Measurements from ENCODE around the gene RIC3. TPM values are rescaled to one million over a fixed set of nuclear protein-coding genes. Genes with fewer than 3 reads are reported as not detected.
A peak's percentile ranks its signal among the peaks of the same experiment; 100 is the strongest.

Gene RIC3
- total RNA-seq, 1 donor from 2014 or later: 8.9 TPM

DNA sequence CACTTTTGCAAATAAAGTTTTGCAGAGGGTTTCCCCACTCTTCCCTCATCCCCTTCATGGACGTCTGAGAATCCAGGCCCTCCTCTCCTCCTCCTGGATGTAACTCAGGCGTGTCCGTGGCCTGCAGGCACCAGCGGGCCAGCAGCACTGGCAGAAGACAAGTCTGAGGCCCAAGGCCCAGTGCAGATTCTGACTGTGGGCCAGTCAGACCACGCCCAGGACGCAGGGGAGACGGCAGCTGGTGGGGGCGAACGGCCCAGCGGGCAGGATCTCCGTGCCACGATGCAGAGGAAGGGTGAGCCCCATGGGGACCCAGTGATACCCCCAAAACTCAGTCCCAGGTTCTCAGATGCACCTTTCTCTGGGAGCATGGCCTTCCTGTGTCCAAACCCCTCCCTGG lies 73.5 kb downstream of the RIC3 start:
- no peak for DNase-seq (ENCODE audit: low read depth, low spot score)
- TF ChIP-seq, protein P1, sequence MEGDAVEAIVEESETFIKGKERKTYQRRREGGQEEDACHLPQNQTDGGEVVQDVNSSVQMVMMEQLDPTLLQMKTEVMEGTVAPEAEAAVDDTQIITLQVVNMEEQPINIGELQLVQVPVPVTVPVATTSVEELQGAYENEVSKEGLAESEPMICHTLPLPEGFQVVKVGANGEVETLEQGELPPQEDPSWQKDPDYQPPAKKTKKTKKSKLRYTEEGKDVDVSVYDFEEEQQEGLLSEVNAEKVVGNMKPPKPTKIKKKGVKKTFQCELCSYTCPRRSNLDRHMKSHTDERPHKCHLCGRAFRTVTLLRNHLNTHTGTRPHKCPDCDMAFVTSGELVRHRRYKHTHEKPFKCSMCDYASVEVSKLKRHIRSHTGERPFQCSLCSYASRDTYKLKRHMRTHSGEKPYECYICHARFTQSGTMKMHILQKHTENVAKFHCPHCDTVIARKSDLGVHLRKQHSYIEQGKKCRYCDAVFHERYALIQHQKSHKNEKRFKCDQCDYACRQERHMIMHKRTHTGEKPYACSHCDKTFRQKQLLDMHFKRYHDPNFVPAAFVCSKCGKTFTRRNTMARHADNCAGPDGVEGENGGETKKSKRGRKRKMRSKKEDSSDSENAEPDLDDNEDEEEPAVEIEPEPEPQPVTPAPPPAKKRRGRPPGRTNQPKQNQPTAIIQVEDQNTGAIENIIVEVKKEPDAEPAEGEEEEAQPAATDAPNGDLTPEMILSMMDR (conservative IDR thresholded peaks at IDR 0.05): no peak
- H3K27me3 Mint-ChIP-seq (ENCODE audit: low read depth): no peaks in the 10 kb centered on the region
- H3K9me3 Mint-ChIP-seq: no peaks in the 10 kb centered on the region
- H3K4me3 Mint-ChIP-seq: no peak overlapping the region
- H3K36me3 Mint-ChIP-seq (ENCODE audit: low read depth): peaks cover 2% of the 10 kb centered on the region
- H3K27ac Mint-ChIP-seq (ENCODE audit: unreplicated experiment): no peak overlapping the region
- H3K4me1 Mint-ChIP-seq: peaks cover 5% of the 10 kb centered on the region

DNA sequence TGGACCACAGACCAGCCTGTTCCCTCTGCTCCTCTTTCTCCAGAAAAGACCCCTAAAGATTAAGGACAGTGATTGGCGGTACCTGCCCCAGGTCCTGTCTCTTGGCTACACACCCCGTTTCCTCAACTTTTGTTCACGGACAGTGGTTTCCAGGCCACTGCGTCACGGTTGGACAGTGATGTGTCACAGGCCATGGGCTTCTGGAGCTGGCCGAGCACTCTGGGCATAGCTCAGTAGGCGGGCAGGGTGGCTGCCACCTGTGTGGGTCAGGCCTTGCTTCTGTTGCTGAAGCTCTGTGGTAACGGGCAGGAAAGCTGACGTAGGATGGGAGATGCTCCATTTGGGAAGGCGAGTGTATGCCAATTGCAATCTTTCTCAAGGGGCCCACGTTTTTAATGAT lies 74.2 kb downstream of the RIC3 start:
- Mint-ChIP-seq H3K4me3 (no peak overlapping the region), H3K36me3 (ENCODE audit: low read depth) (peaks cover 2% of the 10 kb centered on the region), H3K27ac (ENCODE audit: unreplicated experiment) (peak overlapping the region; percentile 57), H3K9me3 (no peaks in the 10 kb centered on the region), H3K27me3 (ENCODE audit: low read depth) (no peaks in the 10 kb centered on the region), H3K4me1 (peaks cover 5% of the 10 kb centered on the region)
- DNase-seq (ENCODE audit: low read depth, low spot score): no peak
- TF ChIP-seq, protein P1 (conservative IDR thresholded peaks at IDR 0.05): no peak

DNA sequence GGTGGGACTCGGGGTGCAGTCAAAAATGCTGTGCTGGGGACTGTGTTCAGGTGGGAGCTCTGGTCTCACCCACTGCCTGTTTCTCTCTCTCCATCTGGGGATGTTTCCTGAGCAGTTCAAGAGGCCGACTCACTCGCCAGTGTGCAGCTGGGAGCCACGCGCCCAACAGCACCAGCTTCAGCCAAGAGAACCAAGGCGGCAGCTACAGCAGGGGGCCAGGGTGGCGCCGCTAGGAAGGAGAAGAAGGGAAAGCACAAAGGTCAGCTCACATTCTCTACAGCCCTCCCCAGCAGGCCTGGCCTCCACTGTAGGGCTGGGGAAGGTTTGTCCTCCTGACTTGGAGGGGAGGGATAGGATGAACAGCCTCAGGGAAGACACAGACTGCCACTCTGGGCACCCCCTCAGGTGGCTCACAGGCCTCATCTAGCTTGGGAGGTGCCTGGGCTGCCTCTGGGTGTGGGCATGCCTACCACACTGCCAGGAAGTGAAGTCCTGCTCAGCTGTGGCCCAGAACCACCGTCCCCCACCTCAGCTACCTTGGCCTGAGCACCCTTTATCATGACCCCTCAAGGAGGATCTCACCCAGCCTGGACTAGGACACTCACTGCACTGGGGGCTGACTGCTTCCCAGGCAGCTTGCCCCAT lies 74.8 kb downstream of the RIC3 start:
- Mint-ChIP-seq H3K4me1 (peaks cover 5% of the 10 kb centered on the region), H3K27me3 (ENCODE audit: low read depth) (no peaks in the 10 kb centered on the region), H3K36me3 (ENCODE audit: low read depth) (peaks cover 2% of the 10 kb centered on the region), H3K4me3 (no peak overlapping the region), H3K27ac (ENCODE audit: unreplicated experiment) (peak overlapping the region; percentile 35), H3K9me3 (no peaks in the 10 kb centered on the region)
- DNase-seq (ENCODE audit: low read depth, low spot score): no peak
- TF ChIP-seq, protein P1 (conservative IDR thresholded peaks at IDR 0.05): no peak

DNA sequence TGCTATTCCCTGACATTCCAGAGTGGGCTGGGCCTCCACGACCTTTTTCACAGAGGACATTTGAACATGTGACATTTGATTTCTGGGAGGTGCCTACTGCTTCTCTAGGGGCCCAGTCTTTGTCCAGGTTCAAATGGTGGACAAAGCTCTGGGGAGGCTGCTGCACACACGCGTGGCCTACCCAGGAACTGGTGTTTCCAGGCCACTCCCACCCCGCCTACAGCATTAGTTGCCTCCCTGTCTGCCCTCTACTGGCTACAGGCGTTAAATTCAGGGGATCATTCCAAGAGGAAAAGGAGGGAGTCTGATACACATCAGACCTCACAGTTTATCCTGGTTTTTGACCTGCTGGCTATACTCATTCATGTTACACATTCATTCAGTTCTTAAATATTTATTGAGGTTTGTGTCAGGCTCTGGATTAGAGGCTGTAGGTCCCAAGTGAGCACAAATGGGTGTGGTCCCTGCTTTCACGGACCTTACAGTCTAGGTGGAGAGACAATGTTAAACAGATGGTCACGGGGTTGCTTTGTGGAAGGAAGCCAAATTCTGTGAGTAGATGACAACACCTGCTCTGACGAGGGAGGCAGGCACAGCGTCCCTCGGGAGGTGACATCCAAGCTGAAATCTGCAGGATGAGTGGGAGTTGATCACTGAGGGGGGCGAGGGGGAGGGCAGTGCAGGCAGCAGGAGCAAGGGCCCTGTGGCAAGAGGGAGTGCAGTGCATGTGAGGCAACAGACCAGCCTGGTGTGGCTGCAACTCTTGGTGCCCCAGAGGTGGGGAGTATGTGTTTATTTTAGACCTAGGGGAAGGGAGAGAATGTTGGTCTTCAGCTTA lies 76.0 kb downstream of the RIC3 start:
- TF ChIP-seq, protein P1 (conservative IDR thresholded peaks at IDR 0.05): peak; percentile 62
- H3K9me3 Mint-ChIP-seq: no peaks in the 10 kb centered on the region
- peaks cover 2% of the 10 kb centered on the region for H3K36me3 Mint-ChIP-seq (ENCODE audit: low read depth)
- no peak overlapping the region for H3K4me3 Mint-ChIP-seq
- no peak overlapping the region for H3K27ac Mint-ChIP-seq (ENCODE audit: unreplicated experiment)
- peaks cover 5% of the 10 kb centered on the region for H3K4me1 Mint-ChIP-seq
- DNase-seq (ENCODE audit: low read depth, low spot score): peak; percentile 50
- H3K27me3 Mint-ChIP-seq (ENCODE audit: low read depth): no peaks in the 10 kb centered on the region

DNA sequence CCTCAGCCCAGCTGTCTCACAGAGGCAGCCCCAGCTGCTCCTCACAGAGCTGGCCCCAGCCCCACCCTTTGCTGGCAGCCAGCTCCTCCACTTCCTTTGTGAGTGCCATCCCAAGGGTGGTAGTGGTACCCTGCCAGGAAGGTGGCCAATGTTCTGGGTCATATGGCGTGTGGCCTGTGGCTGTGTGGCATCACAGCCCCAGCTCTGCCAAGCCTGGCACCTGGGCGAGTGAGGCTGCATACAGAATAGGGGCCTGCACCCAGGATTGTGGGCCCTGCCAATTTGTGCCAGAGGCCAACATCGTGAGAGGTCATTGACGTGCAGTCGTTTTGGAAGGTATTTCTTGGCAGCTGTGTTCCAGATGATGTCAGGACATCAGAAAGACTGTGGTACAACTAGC lies 77.1 kb downstream of the RIC3 start:
- H3K27ac Mint-ChIP-seq (ENCODE audit: unreplicated experiment): no peak overlapping the region
- no peak for DNase-seq (ENCODE audit: low read depth, low spot score)
- peaks cover 5% of the 10 kb centered on the region for H3K4me1 Mint-ChIP-seq
- H3K4me3 Mint-ChIP-seq: no peak overlapping the region
- no peaks in the 10 kb centered on the region for H3K27me3 Mint-ChIP-seq (ENCODE audit: low read depth)
- TF ChIP-seq, protein P1 (conservative IDR thresholded peaks at IDR 0.05): no peak
- H3K36me3 Mint-ChIP-seq (ENCODE audit: low read depth): peaks cover 2% of the 10 kb centered on the region
- H3K9me3 Mint-ChIP-seq: no peaks in the 10 kb centered on the region
